HG02642 (cell line): Measurements from ENCODE around the gene SCUBE1.

ENCODE experiments used
- ATAC-seq: cut with Tn5 transposase; IDR thresholded peaks from one replicate; pipeline ENCODE4 v1.9.1; 2021; ENCODE audit warnings: mild to moderate bottlenecking; ENCODE audit not compliant: unreplicated experiment, poor library complexity

Gene SCUBE1

DNA sequence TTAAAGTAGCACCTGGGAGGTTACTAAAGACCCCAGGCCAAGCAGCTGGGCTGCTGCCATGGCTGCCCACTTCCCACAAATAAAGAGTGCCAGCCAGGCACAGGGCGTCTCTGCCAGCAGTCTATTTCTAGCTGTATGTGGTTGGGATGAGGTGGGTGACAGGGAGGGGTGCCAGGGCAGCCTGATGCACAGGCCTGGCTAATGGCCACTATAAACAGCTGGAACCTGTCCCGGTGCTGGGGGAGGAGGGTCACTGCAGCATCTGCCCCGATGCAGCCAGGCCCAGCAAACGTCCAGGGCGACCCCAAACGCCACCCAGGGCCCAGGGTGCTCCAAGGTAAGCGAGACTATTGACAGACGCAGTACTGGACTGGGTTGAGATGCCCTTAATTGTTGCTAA lies 37.4 kb downstream of the SCUBE1 start:
- ATAC-seq: no peak

DNA sequence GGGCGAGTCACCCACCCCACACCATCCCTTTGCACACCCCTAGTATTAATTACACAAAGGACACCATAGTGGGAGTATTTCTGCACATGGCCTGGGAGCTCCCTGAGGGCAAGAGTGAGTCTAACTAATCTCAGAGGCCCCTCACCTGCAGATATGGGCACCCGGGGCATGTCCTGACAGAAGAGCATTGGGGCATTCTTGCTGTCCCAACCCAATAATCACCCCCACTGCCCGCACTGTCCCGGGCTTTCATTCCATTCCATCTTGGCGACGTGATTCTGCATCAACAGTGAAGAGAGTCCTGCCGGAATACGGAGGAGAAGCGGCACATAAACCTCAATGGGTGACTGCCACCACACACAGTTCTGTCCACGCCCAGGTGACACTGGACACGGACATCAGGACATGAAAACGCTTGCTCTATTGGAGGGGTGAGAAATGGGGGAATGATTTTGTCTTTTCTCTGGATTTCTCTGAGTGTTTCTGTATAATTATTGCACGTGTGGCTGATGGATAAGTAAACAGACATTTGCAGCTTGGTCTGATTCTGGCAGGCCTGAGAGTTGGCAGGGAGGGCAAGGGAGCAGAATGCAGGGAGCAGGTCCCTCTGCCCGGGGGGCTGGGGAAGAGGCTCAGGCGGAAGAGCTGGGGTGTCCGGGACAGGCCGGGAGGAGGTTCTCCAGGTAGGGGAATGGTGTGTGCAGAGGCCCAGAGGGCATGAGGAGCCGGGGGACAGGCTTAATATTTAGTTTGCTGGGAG lies 38.2 kb downstream of the SCUBE1 start:
- ATAC-seq: no peak

DNA sequence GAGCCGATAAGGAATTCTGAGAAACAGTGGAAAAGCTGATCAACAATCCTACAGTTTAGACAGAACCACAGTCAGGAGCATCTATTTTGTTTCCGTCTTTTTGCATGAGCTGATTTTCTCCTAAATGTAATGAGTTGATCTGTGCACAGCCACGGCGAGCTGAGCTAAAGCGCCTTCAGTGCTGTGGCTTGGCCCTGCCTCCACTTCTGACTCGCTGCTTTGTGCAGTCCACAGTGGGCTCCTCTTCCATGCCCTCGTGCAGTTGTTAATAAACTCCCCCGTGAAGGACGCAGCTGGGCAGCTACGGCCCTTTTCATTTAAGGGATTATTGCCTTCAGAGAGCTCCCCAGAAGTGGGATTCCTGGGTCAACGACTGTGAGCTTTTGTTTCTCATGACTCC lies 39.4 kb downstream of the SCUBE1 start:
- ATAC-seq: no peak

DNA sequence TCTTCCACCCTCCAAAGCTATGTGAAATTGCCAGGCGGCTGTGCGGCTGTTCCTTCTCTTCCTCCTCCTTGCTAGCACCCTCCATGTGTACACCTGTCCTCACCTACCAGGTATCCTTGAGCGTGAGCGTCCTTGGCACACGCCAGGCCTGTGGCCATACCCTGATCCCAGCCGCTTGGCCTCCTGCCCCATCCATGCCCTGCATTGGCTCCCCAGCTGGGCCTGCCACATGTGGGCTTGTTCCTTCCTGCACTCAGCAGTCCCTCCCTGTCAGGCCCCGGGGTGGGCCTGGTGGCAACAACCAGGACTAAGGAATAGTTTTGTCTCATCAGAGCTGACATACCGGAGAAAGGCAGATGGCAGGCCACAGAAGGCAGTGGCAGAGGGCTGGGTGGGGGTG lies 40.0 kb downstream of the SCUBE1 start:
- no peak for ATAC-seq

DNA sequence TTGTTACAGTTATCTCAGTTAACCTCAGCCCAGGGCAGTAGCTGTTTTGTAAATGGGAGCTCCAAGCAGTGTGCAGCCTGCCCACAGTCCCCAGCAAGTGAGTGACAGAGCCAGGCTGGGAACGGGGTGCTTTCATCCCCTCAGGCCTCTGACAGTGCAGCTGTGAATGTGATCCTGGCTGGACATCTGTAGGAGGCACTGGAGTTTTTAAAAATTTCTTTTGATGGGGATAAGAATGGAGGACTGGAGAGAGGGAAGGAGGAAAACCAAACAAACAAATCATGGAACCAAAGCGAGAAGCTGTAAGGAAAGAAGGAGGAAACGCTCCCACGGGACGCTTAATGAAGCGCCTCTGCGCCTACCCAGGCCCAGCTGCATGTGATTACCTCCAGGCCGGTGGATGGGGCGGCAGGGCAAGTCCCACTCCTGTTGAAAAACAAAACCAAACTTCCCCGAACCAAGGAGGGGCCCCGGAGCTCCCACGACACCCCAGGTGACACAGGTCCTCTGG lies 40.6 kb downstream of the SCUBE1 start:
- no peak for ATAC-seq

DNA sequence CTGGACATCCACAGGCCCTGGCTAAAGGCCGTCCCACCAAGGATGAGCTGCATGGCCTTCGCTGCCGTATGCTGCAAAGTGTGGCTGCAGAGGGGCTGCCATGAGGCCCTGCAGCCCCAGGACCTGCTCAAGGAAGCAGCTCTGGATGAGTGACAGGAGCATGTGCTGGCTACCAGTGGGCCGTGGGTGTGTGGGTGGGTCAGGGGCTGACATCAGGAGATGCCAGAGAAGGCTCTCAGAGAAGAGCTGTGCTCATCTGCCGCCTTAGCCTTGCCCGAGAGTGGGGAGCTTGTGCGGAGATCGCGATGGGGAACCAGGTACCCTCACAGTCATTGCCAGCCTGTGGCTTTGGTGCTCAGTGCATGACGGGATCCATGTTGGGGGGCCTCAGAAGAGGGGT lies 41.3 kb downstream of the SCUBE1 start:
- no peak for ATAC-seq

DNA sequence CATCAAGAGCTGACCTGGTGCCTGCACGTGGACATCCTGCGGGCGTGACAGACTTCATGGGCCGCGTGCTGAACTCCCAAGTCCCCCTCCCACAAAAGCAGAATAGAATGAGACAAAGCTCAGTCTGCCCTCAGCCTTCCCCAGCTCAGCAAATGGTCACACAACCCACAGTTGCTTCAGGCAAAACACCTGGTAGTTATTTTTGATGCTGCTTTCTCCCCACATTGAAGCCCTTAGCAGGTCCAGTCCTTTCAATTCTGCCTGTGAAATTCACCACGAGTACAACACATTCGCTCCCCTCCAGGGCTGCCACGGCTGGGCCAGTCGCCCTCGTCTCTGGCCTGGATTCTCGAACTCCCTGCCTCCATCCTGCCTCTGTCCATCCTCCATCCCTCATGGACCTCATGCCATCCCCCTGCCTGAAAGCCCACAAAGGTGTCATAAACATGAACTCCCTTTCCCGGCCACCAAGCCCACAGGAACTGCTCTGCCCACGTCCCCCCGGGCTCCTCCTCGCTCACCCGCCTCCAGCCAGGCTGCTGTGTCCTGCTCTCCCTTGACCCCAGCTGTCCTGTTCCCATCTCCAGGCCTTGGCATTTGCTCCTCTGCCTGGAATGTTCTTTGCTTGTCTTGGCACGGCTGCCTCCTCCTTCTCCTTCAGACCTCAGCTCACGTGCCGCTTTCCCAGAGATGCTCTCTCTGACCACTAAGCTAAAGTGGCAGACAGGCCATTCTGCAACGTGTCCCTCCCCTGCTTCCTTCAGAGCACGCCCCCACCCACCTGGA lies 42.1 kb downstream of the SCUBE1 start:
- ATAC-seq: no peak

DNA sequence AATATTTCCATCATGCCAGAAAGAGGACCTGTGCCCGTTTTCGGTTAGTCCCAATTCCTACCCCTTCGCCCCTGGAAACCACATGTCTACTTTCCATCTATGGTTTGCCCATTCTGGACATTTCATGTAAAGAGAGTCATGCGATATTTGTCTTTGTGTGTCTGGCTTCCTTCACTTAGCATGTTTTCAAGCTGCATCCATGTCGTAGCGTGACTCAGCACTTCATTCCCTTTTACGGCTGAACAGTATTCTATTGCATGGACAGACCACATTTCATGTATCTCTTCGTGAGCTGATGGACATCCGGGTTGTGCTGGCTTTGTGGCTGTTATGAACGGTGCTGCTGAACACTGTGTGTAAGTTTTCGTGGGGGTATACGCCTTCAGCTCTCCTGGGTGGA lies 43.4 kb downstream of the SCUBE1 start:
- ATAC-seq: no peak

DNA sequence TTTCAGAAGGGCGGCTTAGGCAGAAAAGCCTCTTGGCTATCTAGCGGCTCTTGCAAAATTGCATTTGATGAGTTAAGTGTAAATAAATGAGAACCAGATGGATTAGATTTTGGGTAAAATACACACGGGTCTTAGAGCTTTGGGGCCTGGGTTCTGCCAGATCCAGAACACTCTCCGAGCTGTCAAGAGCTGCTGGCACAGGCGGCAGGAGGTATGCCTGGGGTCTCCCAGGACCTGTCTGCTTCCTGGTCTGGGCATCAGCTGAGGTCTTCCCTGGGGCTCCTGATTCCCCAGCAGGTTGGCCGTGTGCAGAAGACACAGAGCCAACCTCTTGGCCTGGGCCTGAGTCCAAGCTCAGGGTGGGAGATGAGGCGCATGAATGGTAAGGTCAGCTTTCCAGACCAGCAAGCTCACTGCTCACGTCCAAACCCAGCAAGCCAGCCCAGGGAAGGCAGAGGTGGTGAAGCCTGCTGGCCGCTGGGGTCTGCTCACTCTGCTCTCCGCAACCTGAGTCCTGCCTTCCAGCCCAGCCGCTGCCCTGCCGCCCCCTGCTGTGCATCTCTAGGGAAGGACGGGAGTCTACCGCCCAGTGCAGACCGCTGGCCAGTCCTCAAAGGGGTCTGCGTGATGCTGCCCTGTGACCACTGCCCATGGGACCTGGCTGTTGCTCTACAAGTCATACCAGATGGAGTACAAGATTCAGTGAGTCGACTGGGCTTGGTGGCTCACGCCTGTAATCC lies 44.9 kb downstream of the SCUBE1 start:
- ATAC-seq: no peak

DNA sequence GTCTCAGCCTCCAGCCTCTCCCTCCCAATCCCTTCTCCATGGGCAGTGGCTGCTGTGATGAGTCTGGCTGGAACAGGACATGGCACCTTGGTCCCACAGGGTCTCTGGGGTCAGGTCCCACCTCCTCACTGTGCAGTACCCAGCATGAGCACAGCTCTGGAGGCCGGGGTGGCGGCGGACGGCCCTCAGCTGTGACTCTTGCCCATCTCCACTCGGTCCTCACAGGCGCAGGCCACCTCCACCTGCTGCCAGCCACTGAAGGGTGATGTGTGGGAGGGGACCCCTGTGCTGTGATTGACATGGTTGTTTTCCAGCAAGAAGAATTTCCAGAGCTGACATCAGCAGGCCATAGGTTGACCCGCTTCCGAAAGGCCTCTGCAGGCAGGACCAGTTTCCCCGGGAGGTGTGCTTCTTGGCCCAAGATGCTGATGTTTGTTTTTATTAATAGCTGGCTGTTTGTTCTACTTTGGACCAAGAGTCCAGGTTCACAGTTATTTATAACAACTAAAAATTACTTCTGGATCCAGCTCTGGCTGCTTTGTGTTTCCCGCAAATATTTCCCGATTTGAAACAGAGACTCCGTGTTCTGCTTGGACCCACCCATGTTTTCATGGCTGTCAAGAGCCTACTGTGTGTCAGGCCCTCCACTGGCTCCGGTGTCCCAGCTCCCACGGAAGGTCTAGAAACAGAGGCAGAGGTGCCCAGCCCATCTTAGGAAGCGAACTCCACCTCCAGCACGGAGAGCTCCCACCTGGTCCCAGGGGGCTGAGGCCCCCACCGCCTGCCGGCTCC lies 45.7 kb downstream of the SCUBE1 start:
- no peak for ATAC-seq

DNA sequence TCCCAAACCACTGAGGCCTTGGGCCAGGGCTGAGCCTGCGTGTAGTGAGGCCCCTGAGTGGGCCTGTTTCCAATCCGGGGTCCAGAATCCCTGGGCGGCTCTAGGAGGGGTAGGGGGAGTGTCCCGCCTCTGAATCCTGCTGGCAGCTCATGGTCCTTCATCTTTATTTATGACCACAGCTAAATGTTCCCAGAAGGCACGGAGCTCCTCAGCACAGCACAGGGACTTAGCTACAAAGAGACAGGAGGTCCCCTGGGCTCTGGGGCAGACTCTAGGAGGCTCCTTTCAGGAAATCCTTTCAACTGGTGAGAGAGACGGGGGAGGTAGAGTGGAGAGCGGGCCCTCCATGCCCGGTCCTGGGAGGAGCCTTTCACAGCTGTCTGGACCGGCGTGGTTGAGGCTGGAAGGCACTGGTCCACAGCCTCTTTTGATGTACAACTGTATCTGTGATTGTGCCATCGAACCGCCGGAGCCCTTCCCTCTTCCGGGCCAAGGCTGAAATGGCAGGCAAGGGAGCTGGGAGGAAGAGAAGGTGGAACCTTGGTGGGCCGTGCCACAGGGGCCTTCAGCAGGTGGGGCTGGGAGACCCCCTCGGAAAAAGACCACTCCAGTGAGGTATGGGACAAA lies 46.8 kb downstream of the SCUBE1 start:
- no peak for ATAC-seq

DNA sequence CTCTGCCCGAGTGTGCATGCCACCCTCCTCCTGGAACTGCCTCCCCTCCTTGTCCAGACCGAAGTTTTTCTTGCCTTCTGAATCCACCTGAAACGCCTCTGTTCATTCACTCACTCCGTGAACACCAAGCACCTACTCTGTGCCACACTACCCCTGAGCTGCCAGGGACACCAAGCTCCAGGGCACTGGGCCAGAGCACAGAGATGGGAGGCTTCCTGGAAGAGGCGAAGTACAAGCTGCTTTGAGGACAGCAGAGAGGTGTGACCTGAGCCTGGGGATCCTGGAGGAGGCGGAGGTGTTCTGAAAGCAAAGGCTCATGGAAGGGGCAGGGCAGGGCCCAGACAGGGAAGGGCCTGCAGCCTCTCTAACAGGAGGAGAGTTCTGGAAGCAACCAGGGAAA lies 47.5 kb downstream of the SCUBE1 start:
- ATAC-seq: no peak

DNA sequence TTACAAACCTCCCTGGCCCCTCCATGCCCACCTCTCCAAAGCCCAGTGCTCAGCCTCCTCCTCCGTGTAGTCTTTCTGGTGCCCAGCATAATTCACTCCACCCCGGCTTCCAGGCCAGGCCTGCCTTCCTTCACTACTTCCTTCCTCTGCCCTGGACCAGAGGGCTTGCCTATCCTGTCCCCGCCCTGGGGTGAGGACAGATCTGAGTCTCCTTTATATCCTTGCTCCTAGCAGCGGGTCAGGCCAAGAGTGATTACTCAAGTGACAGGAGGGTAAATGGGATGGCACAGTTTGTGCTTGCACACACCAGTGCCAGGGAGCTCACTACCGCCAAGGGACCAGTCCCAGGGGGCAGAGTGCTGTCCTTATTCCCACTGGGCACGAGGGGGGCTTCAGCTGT lies 48.0 kb downstream of the SCUBE1 start:
- ATAC-seq: no peak

DNA sequence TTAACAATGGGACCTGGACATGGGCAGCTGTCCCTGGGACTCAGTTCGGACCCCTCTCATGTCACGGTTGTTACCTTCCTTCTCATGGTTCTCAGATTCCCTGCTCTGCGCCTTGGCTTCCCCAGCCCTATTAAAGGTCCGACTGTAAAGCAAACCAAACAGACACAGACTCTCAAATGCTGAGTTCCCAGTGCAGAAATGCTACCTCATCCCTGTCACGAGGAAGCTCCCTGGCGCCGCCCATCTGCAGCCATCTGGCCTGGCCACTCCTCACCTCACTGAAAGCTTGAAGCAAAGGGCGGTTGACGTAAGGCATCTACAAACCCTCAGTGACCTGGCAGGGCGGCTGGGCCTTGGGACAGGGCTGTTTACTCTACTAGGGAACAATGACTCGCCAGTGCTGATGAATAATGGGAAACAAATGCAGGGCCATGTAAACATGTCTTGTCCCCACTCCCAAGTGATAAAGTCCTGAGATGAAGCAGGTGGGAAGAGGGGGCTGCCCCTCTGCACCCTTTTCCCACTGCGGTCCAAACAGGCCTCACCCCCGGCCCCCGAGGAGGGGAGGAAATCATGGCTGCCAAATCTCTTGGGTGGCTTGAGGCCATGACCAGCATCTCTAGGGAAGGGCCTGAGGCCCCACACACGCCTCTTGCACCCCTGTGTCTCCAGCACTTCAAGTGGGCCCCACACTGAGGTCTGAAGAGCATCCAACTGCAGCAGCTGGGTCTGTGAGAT lies 49.3 kb downstream of the SCUBE1 start:
- ATAC-seq: no peak

DNA sequence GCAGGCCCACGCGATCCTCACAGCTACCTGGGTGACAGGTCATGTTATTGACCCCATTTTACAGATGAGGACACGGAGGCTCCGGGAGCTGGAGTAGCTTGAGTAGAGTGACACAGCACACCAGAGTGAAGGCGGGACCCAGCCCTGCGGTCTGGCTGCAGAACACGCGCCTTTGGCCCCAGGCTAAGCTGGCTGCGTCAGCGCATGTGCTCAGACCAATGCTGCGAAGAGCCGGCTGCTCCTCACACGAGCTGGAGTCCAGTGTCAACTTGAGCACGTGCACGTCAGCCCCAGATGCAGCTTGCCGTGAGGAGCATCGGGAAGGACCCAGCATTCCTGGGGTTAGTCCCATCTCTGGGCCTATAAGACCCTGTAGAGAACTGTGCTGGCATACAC lies 49.9 kb downstream of the SCUBE1 start:
- no peak for ATAC-seq

DNA sequence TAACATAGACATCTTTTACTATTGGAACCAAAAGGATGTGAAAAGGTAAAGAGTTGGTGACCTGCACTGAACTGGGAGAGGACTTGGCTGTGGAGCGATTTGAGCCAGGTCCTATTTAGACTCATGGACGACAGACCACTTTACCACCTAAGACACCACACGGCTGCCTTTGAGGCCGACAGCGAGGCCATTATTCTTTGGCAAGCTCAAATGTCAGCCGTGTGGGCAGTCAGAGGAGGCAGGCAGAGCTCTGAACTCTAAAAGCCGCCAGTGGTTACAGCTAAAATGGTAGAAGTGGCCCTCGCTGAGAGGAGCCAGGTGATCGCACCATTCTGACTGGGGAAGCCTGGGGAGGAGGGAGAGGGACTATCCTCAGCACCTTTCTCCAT lies 50.5 kb downstream of the SCUBE1 start:
- ATAC-seq: no peak

DNA sequence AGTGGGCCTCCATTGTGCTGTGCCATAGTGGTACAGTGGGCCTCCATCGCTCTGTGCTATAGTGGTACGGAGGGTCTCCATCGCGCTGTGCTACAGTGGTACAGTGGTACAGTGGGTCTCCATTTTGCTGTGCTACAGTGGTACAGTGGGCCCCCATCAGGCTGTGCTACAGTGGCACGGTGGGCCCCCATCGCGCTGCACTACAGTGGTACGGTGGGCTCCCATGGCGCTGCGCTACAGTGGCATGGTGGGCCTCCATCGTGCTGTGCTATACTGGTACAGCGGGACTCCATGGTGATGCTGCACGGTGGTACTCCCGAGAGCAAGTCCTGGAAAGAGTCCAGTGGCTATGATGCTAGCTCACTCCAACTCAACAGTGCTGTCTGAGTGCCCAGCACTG lies 51.8 kb downstream of the SCUBE1 start:
- ATAC-seq: no peak

DNA sequence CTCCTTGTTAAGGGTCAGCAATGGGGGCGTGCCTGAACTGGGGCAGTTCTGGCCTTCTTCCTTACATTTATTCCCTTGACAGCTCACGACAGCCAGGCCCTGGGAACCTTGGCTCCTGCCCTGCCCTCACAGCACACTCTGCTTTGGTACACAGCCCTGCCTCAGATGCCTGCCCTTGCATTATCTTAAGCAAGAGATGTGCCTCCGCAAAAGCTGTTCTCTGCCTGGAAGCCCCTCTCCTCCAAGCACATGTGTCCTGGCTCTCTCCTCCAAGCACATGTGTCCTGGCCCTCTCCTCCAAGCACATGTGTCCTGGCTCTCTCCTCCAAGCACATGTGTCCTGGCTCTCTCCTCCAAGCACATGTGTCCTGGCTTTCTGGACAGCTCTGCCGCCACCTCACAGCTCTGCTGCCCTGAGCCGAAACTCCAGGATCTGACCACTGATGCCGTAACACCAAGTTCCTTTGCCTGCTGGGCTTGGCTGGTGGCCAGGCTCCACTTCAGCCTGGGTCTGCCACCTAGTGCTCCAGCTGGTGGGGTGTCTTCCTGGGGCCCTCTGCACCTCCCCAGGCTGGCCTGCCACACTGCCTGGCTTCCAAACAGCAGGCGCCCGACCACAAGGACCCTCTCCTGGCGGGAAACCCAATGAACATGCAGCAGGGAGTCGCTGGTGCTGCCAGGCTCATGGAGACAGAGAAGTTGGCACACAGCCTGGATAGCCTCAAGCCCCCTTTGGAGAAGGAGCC lies 53.0 kb downstream of the SCUBE1 start:
- ATAC-seq: no peak
